Measurements from ENCODE around the gene HPSE2.

Gene HPSE2

DNA sequence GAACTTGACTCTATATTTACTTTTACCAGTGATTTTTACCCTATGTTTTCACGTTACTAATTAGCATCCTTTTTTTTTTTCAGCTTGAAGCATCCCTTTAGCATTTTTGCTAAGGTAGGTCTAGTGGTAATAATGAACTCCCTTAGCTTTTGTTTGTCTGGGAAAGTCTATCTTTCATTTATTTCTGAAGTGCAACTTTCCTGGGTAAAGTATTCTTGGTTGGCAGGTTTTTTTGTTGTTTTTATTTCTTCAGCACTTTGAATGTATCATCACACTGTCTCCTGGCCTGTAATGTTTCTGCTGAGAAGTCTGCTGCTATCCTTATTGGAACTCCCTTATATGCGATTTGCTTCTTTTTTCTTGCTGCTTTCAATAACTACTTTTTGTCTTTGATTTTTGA lies 639.2 kb downstream of the HPSE2 start:
- no peak for DNase-seq (ENCODE audit: low spot score)
- H3K4me1 Mint-ChIP-seq (ENCODE audit: low read depth) = no peaks in the 10 kb centered on the region
- no peaks in the 10 kb centered on the region for H3K36me3 Mint-ChIP-seq (ENCODE audit: low read depth)
- H3K27me3 Mint-ChIP-seq (ENCODE audit: low read depth) = no peaks in the 10 kb centered on the region
- peaks cover 6% of the 10 kb centered on the region for H3K9me3 Mint-ChIP-seq
- no peak overlapping the region for H3K4me3 Mint-ChIP-seq
- H3K27ac Mint-ChIP-seq = no peak overlapping the region

DNA sequence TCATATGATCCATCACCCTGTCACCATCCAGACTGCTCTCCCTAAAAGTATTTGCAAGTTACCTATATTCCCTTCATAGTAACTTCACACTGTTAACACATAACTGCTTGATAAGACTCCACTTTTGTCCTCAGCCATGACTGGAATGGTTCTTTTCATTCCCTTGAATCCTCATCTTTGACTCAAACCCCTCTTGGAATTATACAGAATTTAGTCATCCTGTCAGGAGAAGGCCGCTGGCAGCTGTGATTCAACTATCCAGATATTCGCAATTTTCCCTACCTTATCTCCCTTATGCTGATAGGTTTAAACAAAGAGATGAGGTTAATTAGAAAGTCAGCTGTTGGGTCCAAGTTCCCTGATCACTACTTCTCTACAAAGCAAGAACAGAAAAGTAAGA lies 646.0 kb downstream of the HPSE2 start:
- Mint-ChIP-seq H3K27ac (no peak overlapping the region), H3K27me3 (ENCODE audit: low read depth) (no peaks in the 10 kb centered on the region), H3K36me3 (ENCODE audit: low read depth) (no peaks in the 10 kb centered on the region), H3K4me3 (no peak overlapping the region), H3K9me3 (no peaks in the 10 kb centered on the region), H3K4me1 (ENCODE audit: low read depth) (no peaks in the 10 kb centered on the region)
- DNase-seq (ENCODE audit: low spot score) = no peak

DNA sequence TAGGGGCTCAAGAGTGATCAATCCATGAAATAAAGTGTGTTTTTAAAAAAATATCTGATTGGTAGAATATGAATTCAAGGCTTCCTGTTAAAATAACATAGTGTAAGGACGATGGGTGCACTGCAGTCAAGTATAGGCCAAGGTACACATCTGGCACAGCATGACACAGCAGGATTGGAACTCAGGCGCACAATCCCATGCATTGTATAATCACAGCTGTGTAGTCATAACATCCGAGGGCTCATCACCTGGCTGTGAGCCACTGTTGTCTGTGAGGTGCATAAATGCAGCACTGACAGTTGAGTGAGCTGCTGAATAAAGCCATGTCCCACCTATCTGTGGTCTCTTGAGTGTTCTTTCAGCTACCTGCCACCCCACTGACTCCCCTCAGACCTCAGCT lies 646.6 kb downstream of the HPSE2 start:
- Mint-ChIP-seq H3K4me3 (no peak overlapping the region), H3K27ac (no peak overlapping the region), H3K27me3 (ENCODE audit: low read depth) (no peaks in the 10 kb centered on the region), H3K9me3 (no peaks in the 10 kb centered on the region), H3K36me3 (ENCODE audit: low read depth) (no peaks in the 10 kb centered on the region), H3K4me1 (ENCODE audit: low read depth) (no peaks in the 10 kb centered on the region)
- no peak for DNase-seq (ENCODE audit: low spot score)

- no peaks in the 10 kb centered on the region for H3K27me3 Mint-ChIP-seq (ENCODE audit: low read depth)
- no peak for DNase-seq (ENCODE audit: low spot score)
- H3K4me1 Mint-ChIP-seq (ENCODE audit: low read depth) = no peaks in the 10 kb centered on the region
- H3K36me3 Mint-ChIP-seq (ENCODE audit: low read depth) = no peaks in the 10 kb centered on the region
- no peak overlapping the region for H3K4me3 Mint-ChIP-seq
- no peaks in the 10 kb centered on the region for H3K9me3 Mint-ChIP-seq
- H3K27ac Mint-ChIP-seq = no peak overlapping the region
These were observed 648.4 kb downstream of the HPSE2 start for GRCh38 chr10:98587156-98587837.

- Mint-ChIP-seq H3K9me3 (no peaks in the 10 kb centered on the region), H3K36me3 (ENCODE audit: low read depth) (no peaks in the 10 kb centered on the region), H3K27me3 (ENCODE audit: low read depth) (no peaks in the 10 kb centered on the region), H3K4me3 (no peak overlapping the region), H3K4me1 (ENCODE audit: low read depth) (no peaks in the 10 kb centered on the region), H3K27ac (no peak overlapping the region)
- no peak for DNase-seq (ENCODE audit: low spot score)
These were observed 649.6 kb downstream of the HPSE2 start for GRCh38 chr10:98586096-98586495.

DNA sequence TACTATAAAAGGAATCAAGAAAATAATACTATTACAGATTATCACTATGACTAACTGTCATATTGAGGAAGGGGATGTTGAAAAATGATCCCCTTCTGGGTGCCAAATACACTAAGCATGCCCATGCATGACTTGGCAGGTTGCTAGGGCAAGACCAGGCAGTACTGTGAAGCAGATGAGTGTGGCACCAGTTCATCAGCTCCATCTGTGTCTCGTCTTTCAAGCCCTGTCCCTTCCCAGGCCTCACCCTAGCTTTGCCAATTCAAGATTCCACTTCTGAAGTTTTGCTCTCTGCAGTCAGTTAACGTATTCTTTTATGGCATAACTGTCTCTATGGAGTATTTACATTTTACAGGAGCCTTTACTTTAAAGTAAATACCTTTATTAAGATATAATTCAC lies 653.3 kb downstream of the HPSE2 start:
- no peaks in the 10 kb centered on the region for H3K4me1 Mint-ChIP-seq (ENCODE audit: low read depth)
- peaks cover 4% of the 10 kb centered on the region for H3K27me3 Mint-ChIP-seq (ENCODE audit: low read depth)
- no peaks in the 10 kb centered on the region for H3K36me3 Mint-ChIP-seq (ENCODE audit: low read depth)
- H3K4me3 Mint-ChIP-seq = no peak overlapping the region
- no peaks in the 10 kb centered on the region for H3K9me3 Mint-ChIP-seq
- H3K27ac Mint-ChIP-seq = no peak overlapping the region
- DNase-seq (ENCODE audit: low spot score) = no peak

- Mint-ChIP-seq H3K36me3 (ENCODE audit: low read depth) (no peaks in the 10 kb centered on the region), H3K4me1 (ENCODE audit: low read depth) (no peaks in the 10 kb centered on the region), H3K9me3 (no peaks in the 10 kb centered on the region), H3K27ac (no peak overlapping the region), H3K27me3 (ENCODE audit: low read depth) (peaks cover 4% of the 10 kb centered on the region), H3K4me3 (no peak overlapping the region)
- no peak for DNase-seq (ENCODE audit: low spot score)
These were observed 658.1 kb downstream of the HPSE2 start for GRCh38 chr10:98577578-98577977.

GRCh38 chr10:98577168-98577567 lies 658.5 kb downstream of the HPSE2 start:
- no peaks in the 10 kb centered on the region for H3K4me1 Mint-ChIP-seq (ENCODE audit: low read depth)
- no peaks in the 10 kb centered on the region for H3K36me3 Mint-ChIP-seq (ENCODE audit: low read depth)
- H3K4me3 Mint-ChIP-seq = no peak overlapping the region
- H3K9me3 Mint-ChIP-seq = no peaks in the 10 kb centered on the region
- H3K27me3 Mint-ChIP-seq (ENCODE audit: low read depth) = peaks cover 4% of the 10 kb centered on the region
- H3K27ac Mint-ChIP-seq = no peak overlapping the region
- DNase-seq (ENCODE audit: low spot score) = no peak

DNA sequence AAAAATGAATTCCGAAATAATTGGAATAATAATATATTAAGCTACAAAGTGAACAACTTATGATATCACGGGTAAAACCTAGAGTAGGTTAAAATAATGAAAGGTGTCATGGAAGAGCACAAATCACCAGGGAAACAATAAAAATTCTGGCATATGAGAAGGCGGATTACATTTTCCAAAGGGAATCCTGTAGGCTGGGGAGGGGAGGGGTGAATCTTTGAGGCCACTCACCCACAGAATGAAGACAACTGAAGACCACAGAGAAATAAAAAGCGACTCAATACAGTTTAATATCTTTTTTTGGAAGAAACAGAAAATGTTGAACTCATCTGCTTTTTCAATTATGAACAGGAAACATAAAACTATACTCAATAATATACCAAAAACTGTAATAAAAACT lies 659.6 kb downstream of the HPSE2 start:
- peaks cover 4% of the 10 kb centered on the region for H3K27me3 Mint-ChIP-seq (ENCODE audit: low read depth)

GRCh38 chr10:98572594-98572993 lies 663.1 kb downstream of the HPSE2 start:
- H3K27ac Mint-ChIP-seq = no peak overlapping the region
- no peaks in the 10 kb centered on the region for H3K36me3 Mint-ChIP-seq (ENCODE audit: low read depth)
- H3K4me1 Mint-ChIP-seq (ENCODE audit: low read depth) = no peaks in the 10 kb centered on the region
- no peak overlapping the region for H3K4me3 Mint-ChIP-seq
- no peaks in the 10 kb centered on the region for H3K9me3 Mint-ChIP-seq
- no peak for DNase-seq (ENCODE audit: low spot score)
- no peaks in the 10 kb centered on the region for H3K27me3 Mint-ChIP-seq (ENCODE audit: low read depth)

More for the DNA sequence above, 659.6 kb downstream of the HPSE2 start:
- H3K9me3 Mint-ChIP-seq = no peaks in the 10 kb centered on the region
- H3K36me3 Mint-ChIP-seq (ENCODE audit: low read depth) = no peaks in the 10 kb centered on the region
- H3K27ac Mint-ChIP-seq = no peak overlapping the region
- no peak for DNase-seq (ENCODE audit: low spot score)
- no peak overlapping the region for H3K4me3 Mint-ChIP-seq
- no peaks in the 10 kb centered on the region for H3K4me1 Mint-ChIP-seq (ENCODE audit: low read depth)

DNA sequence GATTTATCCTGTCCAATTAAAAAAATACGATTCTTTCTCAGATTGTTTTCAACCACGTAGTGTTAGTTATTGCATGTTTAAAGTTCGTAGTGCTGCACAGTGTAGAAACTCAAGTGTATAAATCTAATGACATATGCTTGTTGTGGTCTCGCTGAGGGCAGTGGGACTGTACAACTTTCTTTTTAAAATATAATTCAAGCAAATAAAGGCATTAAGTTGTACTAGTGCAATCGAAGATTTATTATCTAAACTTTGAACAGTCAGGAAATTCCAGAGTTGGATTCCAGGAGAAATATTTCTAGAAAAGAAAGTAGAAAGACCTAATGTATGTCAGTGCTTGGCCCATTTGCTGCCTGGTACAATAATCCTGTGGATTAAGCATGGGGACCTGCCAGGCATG lies 664.8 kb downstream of the HPSE2 start:
- Mint-ChIP-seq H3K4me3 (no peak overlapping the region), H3K27me3 (ENCODE audit: low read depth) (no peaks in the 10 kb centered on the region), H3K9me3 (no peaks in the 10 kb centered on the region), H3K4me1 (ENCODE audit: low read depth) (no peaks in the 10 kb centered on the region), H3K36me3 (ENCODE audit: low read depth) (no peaks in the 10 kb centered on the region), H3K27ac (no peak overlapping the region)
- DNase-seq (ENCODE audit: low spot score) = no peak

DNA sequence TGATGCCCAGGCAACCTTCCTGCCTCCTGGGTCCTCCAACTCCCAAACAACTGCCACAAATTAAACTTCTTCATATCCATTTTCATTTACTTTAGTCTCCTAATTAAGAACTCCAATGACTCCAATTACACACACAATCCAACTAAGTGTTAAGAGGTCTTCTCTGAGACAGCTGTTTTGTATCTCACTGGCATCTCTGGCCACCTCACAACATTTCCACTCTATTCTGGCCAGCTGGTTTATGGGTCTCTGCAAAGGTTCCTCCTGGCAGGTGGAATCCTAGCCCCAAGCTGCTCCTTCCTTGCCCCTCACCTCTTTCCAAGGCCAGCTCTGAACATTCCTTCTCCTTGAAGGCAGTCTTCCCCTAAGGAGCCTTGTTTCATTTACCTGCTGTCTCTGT lies 665.8 kb downstream of the HPSE2 start:
- no peak overlapping the region for H3K27ac Mint-ChIP-seq
- H3K36me3 Mint-ChIP-seq (ENCODE audit: low read depth) = no peaks in the 10 kb centered on the region
- H3K4me1 Mint-ChIP-seq (ENCODE audit: low read depth) = no peaks in the 10 kb centered on the region
- no peak for DNase-seq (ENCODE audit: low spot score)
- no peak overlapping the region for H3K4me3 Mint-ChIP-seq
- no peaks in the 10 kb centered on the region for H3K27me3 Mint-ChIP-seq (ENCODE audit: low read depth)
- H3K9me3 Mint-ChIP-seq = no peaks in the 10 kb centered on the region

GRCh38 chr10:98568551-98568950 lies 667.1 kb downstream of the HPSE2 start:
- H3K27me3 Mint-ChIP-seq (ENCODE audit: low read depth) = no peaks in the 10 kb centered on the region
- no peaks in the 10 kb centered on the region for H3K36me3 Mint-ChIP-seq (ENCODE audit: low read depth)
- H3K4me3 Mint-ChIP-seq = no peak overlapping the region
- DNase-seq (ENCODE audit: low spot score) = no peak
- H3K27ac Mint-ChIP-seq = no peak overlapping the region
- no peaks in the 10 kb centered on the region for H3K9me3 Mint-ChIP-seq
- no peaks in the 10 kb centered on the region for H3K4me1 Mint-ChIP-seq (ENCODE audit: low read depth)

GRCh38 chr10:98567391-98568133 lies 668.1 kb downstream of the HPSE2 start:
- Mint-ChIP-seq H3K27ac (no peak overlapping the region), H3K27me3 (ENCODE audit: low read depth) (no peaks in the 10 kb centered on the region), H3K9me3 (no peaks in the 10 kb centered on the region), H3K36me3 (ENCODE audit: low read depth) (no peaks in the 10 kb centered on the region), H3K4me1 (ENCODE audit: low read depth) (no peaks in the 10 kb centered on the region), H3K4me3 (no peak overlapping the region)
- DNase-seq (ENCODE audit: low spot score) = no peak

DNA sequence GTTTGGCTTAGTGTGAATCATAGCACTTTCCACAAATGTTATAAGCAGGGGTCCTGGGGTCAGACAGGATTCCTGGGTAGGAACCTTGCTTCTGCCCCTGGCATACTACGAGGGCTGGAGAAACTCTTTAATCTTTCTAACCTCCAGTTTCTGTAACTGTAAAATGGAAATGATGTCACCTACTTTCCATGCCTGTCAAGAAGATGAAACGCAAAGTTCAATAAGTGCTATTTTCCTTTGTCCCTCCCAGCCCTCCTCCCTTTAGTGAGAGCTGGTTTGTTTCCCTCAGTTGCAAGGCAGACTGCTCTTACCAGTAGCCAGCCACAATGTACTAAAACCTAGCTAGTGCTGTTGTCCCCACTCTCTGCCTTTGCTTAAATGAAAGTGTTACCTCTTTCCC lies 671.8 kb downstream of the HPSE2 start:
- no peak for DNase-seq (ENCODE audit: low spot score)
- Mint-ChIP-seq H3K4me1 (ENCODE audit: low read depth) (no peaks in the 10 kb centered on the region), H3K27me3 (ENCODE audit: low read depth) (no peaks in the 10 kb centered on the region), H3K27ac (no peak overlapping the region), H3K9me3 (no peaks in the 10 kb centered on the region), H3K4me3 (no peak overlapping the region), H3K36me3 (ENCODE audit: low read depth) (no peaks in the 10 kb centered on the region)
